ENCODE data around the gene NTMT1. TPM values are rescaled to one million over a fixed set of nuclear protein-coding genes. Genes with fewer than 3 reads are reported as not detected.

The NTMT1 gene
- total and polyA plus RNA-seq, 12 donors, result 27.2 to 190 (median 73.6) TPM

DNA sequence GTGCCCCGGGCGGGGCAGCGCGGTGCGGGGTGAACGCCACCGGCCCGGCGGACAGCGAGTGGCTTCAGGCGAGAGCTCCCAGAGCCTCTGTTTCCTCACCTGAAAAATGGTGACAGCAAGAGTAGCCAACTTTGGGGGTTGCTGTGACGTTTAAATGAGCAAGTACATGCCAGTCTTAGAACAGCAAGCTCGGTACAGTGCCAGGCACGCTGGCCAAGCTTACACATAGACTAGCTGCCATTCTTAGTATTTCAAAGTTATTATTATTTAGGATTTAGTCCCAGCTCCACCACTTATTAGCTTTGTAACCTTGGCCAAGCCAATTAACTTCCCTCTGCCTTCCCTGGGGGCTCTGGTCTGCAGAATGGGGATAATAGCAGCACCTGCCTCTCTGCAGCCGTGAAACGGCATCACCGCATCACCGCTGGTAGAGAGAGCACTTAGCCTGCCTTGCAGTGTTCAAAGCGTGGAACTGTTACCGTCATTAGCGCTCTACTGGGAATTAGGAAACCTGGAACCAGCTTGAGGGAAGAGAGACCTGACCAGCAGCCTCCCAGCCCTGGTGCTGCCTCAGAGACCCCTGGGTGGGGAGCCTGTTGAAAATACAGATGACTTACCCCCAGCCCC is 5.2 kb upstream of the NTMT1 start, which contains the start of gene C9orf50:
TSS of gene C9orf50 (minus strand) at position 433 of the 627 bp plus-strand sequence. CDS start 527 bp downstream, outside the sequence.
- Histone ChIP-seq H3K4me3 (peak within 1 kb of the TSS in 2 of 4 donors; percentile 6 to 66), H3K36me3 (replicated peaks in 1 of 2) (no peaks in the 10 kb centered on the region), H3K27me3 (no peaks in the 10 kb centered on the region), H3K27ac (peak within 1 kb of the TSS in 1 of 5 donors; percentile 5), H3K4me1 (replicated peaks in 1 of 2) (peaks cover 0 to 10% of the 10 kb centered on the region in 2 donors), H3K9me3 (replicated peaks in 1 of 3) (no peaks in the 10 kb centered on the region)
- intact Hi-C loops (cut with DNase I), result no loop called here
- WGBS, 4 donors, result 31 to 76% (median 52%) methylated on average over 7 to 21 of the region's 21 CpGs
- TF ChIP-seq, protein P1, sequence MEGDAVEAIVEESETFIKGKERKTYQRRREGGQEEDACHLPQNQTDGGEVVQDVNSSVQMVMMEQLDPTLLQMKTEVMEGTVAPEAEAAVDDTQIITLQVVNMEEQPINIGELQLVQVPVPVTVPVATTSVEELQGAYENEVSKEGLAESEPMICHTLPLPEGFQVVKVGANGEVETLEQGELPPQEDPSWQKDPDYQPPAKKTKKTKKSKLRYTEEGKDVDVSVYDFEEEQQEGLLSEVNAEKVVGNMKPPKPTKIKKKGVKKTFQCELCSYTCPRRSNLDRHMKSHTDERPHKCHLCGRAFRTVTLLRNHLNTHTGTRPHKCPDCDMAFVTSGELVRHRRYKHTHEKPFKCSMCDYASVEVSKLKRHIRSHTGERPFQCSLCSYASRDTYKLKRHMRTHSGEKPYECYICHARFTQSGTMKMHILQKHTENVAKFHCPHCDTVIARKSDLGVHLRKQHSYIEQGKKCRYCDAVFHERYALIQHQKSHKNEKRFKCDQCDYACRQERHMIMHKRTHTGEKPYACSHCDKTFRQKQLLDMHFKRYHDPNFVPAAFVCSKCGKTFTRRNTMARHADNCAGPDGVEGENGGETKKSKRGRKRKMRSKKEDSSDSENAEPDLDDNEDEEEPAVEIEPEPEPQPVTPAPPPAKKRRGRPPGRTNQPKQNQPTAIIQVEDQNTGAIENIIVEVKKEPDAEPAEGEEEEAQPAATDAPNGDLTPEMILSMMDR (IDR thresholded peaks at IDR 0.05), result no peak
- no peak for TF ChIP-seq POLR2A (IDR thresholded peaks at IDR 0.05)
- DNase-seq, result no peak

DNA sequence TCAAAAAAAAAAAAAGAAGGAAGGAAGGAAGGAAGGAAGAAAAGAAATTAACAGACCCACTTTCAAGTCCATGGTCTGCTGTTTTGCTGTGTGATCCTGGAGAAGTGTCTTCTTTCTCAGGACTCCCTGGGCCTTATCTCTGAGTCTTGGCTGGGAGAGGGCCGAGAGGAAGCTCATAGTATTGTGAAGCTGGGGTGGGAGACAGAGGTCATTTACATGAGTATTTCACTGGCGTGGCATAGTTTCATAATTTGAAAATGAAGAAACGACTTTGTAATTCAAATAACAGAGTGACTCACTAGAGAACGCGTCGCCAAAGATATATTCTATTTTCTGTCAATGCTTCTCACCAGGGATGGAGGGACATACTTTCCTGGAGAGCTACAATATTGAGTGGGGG is 2.6 kb upstream of the NTMT1 start:
- intact Hi-C loops (cut with DNase I), result no loop called here
- TF ChIP-seq, protein P1 (IDR thresholded peaks at IDR 0.05), result no peak
- TF ChIP-seq POLR2A (IDR thresholded peaks at IDR 0.05), result no peak
- H3K27ac ChIP-seq, result no peak overlapping the region

DNA sequence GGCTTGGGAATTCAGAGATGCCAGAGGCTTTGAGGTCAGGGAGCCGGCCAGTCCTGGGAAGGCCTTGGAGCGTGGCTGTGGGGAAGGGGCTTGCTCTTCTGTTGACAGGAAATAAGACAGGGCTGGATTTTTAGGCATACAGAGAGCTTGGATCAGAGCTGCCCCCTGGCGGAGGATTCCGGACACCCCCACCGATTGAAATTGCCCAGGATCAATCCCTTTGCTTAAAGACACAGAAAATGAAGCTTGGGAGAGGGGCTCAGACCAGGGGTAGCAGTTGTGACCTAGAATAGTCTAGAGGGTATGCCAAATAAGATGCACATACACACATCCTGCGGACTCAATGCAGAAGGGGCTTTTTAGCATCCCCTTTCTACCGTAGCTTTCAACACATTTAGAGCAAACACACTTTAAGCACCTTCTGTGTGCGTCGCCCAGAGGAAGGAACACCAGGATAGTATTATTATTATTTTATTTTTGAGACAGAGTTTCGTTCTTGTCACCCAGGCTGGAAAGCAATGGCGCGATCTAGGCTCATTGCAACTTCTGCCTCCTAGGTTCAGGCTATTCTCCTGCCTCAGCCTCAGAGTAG is 1.7 kb upstream of the NTMT1 start:
- TF ChIP-seq, protein P1 (IDR thresholded peaks at IDR 0.05), result peak; percentile 51 to 73 (median 66)
- no peak for TF ChIP-seq POLR2A (IDR thresholded peaks at IDR 0.05)
- 36 to 41% (median 39%) methylated on average over 12 of the region's 12 CpGs for WGBS, 4 donors
- Histone ChIP-seq H3K9me3 (replicated peaks in 1 of 3) (no peaks in the 10 kb centered on the region), H3K27me3 (no peaks in the 10 kb centered on the region), H3K4me3 (no peak overlapping the region), H3K36me3 (replicated peaks in 1 of 2) (no peaks in the 10 kb centered on the region), H3K27ac (no peak overlapping the region), H3K4me1 (replicated peaks in 1 of 2) (peaks cover 25 to 33% of the 10 kb centered on the region in 2 donors)
- peak in 5 of 7 donors; percentile 59 to 83 (median 67) for DNase-seq
- intact Hi-C loops (cut with DNase I), result no loop called here

More for the DNA sequence above, 2.6 kb upstream of the NTMT1 start:
- Histone ChIP-seq H3K9me3 (replicated peaks in 1 of 3) (no peaks in the 10 kb centered on the region), H3K4me1 (replicated peaks in 1 of 2) (peaks cover 16 to 24% of the 10 kb centered on the region in 2 donors), H3K27me3 (no peaks in the 10 kb centered on the region), H3K4me3 (no peak overlapping the region), H3K36me3 (replicated peaks in 1 of 2) (no peaks in the 10 kb centered on the region)
- DNase-seq, result no peak
- 57 to 66% (median 61%) methylated on average over 6 of the region's 6 CpGs for WGBS, 4 donors

DNA sequence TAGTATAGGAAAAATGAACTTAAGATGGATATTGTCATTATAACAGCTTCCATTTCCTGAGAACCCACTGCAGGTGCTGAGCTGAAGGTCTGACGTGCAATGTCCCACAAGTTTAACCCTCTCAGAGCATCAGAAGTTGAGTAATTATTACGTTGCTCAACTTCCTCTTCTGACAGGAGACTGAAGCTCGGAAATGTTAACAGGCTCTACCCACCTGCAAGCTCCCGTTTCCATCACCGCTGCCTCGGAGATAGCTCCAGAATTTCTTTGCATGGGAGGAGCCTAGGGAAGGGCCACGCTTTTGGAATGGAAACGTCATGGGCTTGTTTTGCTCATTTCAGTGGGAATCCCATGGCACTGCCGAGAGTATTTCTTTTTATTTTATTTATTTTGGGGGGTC is 1.0 kb upstream of the NTMT1 start:
- Histone ChIP-seq H3K27ac (no peak overlapping the region), H3K27me3 (no peaks in the 10 kb centered on the region), H3K4me3 (no peak overlapping the region), H3K36me3 (replicated peaks in 1 of 2) (no peaks in the 10 kb centered on the region), H3K9me3 (replicated peaks in 1 of 3) (no peaks in the 10 kb centered on the region), H3K4me1 (replicated peaks in 1 of 2) (peaks cover 32 to 38% of the 10 kb centered on the region in 2 donors)
- 43 to 58% (median 49%) methylated on average over 9 of the region's 9 CpGs for WGBS, 4 donors
- DNase-seq, result no peak
- intact Hi-C loops (cut with DNase I), result no loop called here
- TF ChIP-seq POLR2A (IDR thresholded peaks at IDR 0.05), result no peak
- TF ChIP-seq, protein P1 (IDR thresholded peaks at IDR 0.05), result no peak

Measured in adrenal gland (tissue), 12 donors.